Measurements from ENCODE around the gene C2CD3.

GRCh38 chr11:74057249-74058151, 113.3 kb downstream of the C2CD3 start:
- TF ChIP-seq CTCF (IDR thresholded peaks at IDR 0.05), result no peak
- TF ChIP-seq POLR2A (IDR thresholded peaks at IDR 0.05), result no peak
- TF ChIP-seq POLR2AphosphoS5 (IDR thresholded peaks at IDR 0.05; ENCODE audit: insufficient read depth in 1 of 2, low read depth in 1 of 2), result no peak
